NOMO-1 treated with DMSO at 0.1 percent for 48 hours (cell line): ENCODE data around the gene FYCO1.

Experiments used
- DNase-seq: peaks from one replicate; lab custom pipeline; 2025; ENCODE audit not compliant: unreplicated experiment; lab: John Stamatoyannopoulos, UW

FYCO1 gene

GRCh38 chr3:45965253-45965652 is 30.4 kb downstream of the FYCO1 start:
- DNase-seq, result no peak

DNA sequence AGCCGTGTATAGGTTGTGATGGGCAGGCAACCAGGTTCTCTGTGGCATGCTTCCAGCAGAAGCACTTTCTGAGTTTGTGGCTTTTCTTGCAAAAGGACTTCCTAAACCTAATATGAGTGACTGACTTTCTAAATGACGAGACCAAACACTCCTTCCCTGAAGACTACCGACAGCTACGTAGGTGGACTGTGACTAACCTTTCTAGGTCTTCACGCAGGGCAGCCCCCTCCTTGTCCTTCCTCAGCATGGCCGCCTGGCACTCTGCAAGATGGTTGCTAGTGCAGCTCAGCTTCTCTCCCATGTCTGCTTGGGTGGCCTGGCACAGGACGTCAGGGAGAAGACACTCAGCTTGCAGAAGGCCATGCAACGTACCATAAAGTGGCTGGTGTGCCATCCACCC is 31.5 kb downstream of the FYCO1 start:
- no peak for DNase-seq

DNA sequence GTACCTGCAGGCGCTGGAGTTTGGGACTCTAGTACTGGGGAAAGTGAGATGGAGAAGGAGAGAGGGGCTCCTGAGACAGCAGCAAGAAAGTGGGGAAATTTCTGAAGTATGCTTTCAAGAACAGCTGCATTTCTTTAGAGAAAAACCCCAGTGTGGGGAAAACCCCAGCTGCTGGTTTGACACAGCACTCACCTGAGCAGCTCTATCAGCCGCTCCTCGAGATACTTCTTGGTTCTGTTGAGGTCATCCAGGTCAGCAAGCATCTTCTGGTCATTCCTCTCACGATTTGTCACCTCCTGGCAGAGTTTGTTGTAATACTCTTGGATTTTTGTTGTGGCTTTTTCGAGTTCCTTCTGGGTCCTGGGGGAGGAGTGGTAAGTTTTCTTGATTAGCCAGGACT is 33.6 kb downstream of the FYCO1 start:
- DNase-seq, result no peak

DNA sequence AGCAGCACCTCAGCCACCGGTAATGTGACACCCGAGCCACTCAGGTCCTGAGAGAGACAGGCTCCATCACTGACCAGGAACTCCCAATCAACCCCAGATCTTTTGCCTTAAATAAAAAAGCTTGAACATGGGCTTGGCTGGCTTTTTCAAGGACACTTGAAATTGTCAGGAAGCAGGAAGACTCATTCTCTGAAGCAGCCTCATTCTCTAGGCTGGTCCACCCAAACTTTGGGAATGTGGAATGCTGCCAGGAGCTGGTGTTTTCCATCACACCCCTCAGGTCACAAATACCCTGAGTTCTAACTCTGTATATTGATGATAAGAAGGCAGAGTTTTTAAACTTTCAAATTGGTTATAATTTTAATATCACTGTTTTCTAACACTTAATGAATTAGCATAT is 35.3 kb downstream of the FYCO1 start:
- DNase-seq, result no peak

- no peak for DNase-seq
These were observed 36.4 kb downstream of the FYCO1 start for GRCh38 chr3:45959201-45959600.

DNA sequence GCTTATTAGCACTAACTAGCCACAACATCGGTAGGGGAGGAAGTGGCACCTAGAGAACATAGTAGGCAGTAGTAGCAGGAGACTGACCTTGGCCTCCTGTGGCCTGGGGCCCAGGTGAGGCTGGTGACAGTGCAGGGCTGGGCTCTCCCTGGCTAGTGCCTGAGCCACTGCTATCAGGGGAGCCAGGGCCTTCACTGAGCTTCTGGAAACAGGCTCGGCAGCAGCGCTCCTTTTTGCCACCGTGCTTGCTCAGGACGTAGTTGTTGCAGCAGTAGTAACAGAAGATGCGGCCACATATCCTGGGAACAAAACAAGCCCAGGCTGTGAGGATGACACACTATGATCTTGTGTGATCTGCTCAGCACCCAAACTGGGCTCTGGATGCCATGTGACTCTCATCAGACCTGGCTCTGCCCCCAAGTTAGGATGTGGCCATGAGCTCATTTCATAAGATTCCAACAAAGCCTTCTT is 37.3 kb downstream of the FYCO1 start:
- no peak for DNase-seq

- DNase-seq, result no peak
These were observed 38.0 kb downstream of the FYCO1 start for GRCh38 chr3:45957586-45957985.

DNA sequence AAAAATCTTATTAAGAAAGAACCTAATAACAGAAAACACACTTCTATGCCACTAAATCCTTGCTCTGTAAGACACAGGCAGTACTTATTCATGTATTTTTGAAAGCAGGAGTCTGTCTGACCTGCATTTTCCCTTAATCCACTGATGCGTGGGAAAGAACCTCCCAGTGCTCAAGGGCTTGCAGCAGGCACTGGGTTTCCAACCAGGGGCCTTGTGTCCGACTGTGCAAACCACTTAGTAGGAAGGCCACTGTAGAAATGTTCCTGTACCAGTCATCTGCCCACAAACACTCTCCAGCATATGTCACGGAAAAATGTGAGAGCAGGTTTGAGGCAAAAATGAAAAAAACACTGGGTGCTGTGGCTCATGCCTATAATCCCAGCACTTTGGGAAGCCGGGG is 39.9 kb downstream of the FYCO1 start:
- no peak for DNase-seq

DNA sequence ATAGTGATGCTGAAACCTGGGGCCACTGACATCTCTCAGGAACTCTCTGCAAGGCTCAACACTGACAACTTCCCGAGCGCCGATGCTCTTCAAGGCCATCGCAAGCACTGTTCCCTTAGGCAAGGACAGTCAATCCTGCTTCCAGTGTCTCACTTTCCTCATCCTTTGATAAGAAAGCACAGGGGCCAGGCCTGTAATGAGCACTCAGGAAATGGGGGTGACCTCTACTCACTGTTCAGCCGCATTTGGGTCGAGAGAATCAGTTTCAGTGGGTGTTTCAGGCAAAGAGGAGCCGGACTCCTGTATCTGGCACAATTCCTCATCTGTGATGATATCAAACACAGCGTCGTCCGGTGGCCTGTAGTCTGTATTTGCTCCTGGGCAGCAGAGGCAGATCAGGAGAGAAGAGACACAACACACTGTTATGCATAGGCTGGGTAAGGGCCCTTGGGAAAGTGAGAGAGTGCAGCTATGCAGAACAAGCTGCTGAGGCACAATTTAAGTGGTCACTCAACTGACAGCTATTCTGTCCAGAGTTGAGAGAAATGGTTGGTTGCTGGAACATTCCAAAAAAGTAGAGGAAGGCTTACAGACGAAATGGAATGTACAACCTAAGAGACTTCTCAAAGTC is 40.5 kb downstream of the FYCO1 start:
- no peak for DNase-seq

GRCh38 chr3:45954306-45954705 is 41.3 kb downstream of the FYCO1 start:
- no peak for DNase-seq

GRCh38 chr3:45953536-45953935 is 42.1 kb downstream of the FYCO1 start:
- no peak for DNase-seq

GRCh38 chr3:45952456-45952855 is 43.2 kb downstream of the FYCO1 start:
- no peak for DNase-seq

GRCh38 chr3:45951946-45952345 is 43.7 kb downstream of the FYCO1 start:
- no peak for DNase-seq

DNA sequence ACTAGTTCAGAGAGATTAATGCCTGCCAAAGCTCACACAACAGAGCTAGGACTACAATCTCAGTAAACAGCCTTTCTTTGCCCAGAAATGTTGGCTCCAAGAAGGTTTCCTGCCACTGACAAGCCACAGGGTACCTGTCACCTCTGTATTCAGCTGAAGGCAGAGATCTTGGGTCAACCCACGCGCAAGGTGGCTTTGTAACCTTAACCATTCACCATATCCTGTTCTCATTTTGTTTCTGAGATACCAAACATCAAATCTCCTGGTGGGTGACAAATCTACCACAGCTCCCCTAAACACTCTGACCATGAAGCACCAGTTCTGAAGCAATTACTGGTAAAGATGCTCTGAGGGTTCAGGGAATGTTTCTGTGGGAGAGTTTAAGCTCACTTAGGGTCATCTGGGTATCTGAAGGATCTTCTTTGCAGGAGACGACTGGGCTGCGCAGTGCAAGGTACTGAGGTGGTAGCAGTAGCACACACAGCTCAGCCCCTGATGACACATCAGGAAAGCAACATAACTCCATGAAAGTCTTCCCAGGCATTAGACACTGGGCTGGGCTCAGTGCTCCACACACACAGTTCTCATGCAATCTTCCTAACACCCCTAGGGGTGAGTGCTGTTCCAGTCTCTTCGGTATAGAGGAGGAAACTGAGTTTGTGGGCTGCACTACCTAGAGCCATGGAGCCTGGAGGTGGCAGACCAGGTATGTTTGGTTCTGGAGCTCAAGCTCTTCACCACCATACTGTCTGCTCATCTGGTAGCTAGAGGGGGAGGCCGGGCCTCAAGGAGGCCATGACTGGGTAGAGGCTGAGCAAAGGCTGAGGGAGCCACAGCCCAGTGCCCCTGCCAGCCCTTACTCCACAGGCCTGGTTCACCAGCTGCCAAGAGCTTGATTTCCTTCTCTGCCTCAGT is 44.7 kb downstream of the FYCO1 start:
- DNase-seq, result no peak

DNA sequence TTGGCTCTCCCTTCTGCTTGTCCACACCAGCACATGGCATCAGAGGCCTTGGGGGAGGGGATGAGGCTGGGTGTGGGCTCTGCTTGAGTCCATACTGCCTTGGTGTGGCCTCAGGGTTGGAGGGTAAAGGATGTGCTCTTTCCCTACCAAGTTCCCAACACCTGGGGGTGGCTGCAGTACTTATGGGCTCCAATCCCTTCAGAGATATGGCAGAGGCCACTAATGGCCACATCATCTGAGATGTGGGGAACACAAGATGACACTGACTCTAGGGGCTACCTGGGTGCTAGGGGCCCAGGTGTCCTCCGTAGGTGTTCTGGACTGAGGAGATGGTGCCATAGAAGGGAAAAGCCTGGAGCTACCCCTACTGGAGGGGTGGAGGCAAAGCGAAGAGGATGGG is 45.5 kb downstream of the FYCO1 start:
- no peak for DNase-seq

DNA sequence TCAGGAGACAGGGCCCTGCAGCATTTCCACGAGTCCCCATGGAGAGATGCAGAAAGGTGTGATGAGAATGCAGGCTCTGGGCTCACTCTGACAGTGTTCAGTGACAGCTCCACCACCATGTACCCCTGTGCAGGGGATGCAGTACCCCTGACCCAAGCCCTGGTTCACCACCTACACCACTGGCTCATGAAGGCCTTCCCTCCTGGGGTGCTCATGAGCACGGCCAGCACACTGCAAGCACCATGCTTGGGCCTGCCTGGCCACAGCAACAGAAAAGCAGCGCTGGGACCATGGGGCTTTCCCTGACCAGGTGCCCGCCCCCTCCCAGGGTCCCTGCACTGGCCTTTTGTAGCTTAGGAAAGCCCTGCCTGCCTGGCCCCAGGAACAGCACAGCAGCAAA is 46.2 kb downstream of the FYCO1 start:
- DNase-seq, result no peak

- no peak for DNase-seq
These were observed 46.7 kb downstream of the FYCO1 start for GRCh38 chr3:45948881-45949280.

DNA sequence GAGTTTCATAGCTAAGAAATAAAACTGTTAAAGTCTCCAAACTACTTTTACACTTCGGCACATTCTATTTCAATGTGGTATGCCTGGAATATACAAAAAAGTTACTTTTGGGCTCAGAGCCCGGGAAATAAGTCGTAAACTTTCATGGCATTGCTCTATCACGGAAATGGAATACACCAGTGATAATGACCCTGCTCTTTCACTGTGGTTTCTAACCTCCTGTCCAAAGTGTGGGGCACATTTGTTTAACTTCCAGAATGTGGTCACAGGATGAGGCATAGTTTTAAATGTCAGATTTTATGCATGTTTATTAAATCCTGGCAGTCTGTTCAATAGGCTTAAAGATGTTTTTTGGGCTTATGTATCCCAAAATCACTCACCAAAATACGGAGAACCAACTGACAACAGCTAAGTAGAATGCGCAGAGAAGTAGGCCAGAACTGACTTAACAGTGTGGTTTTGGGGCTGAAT is 47.3 kb downstream of the FYCO1 start:
- DNase-seq, result no peak

- DNase-seq, result no peak
These were observed 48.3 kb downstream of the FYCO1 start for GRCh38 chr3:45947361-45947760.

GRCh38 chr3:45946875-45947274 is 48.7 kb downstream of the FYCO1 start:
- no peak for DNase-seq

DNA sequence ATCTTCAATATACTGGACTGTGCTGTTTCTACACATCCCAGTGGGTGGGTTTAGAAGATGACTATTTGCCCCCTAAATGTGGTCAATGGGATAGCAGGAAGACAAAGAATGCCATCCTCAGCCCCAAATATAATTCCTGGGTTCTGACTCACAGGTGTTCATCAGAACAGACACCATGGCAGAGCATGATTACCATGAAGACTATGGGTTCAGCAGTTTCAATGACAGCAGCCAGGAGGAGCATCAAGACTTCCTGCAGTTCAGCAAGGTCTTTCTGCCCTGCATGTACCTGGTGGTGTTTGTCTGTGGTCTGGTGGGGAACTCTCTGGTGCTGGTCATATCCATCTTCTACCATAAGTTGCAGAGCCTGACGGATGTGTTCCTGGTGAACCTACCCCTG is 49.3 kb downstream of the FYCO1 start:
- no peak for DNase-seq
